Common myeloid progenitor, CD34-positive (primary cell): ENCODE measurements around the gene APOH.
A peak's percentile ranks its signal among the peaks of the same experiment; 100 is the strongest.

ENCODE experiments used
- CTCF ChIA-PET: fragments of 350-600 bp; sonication (Branson Sonifier 250); formaldehyde crosslinking; loops from one replicate; lab custom pipeline; 2021; ENCODE audit warnings: antibody characterized with exemption; lab: Charles Lee
- POLR2A ChIA-PET: fragments of 350-600 bp; sonication (Branson Sonifier 250); formaldehyde crosslinking; loops from one replicate; lab custom pipeline; 2021; ENCODE audit warnings: antibody characterized with exemption; lab: Charles Lee
- DNase-seq, 3 donors: peaks; one replicate each; pipeline versions ENCODE4 v3.0.0 to v3.0.0-alpha.2; 2013
- H3K27ac ChIP-seq, 2 experiments: 1 replicate in 1 of 2; 2 replicates in 1 of 2; pipeline ENCODE4 v1.7.0; 2013; ENCODE audit warnings: inconsistent platforms in 2 of 2, low read length in 2 of 2, mild to moderate bottlenecking in 2 of 2, low read depth in 1 of 2, moderate library complexity in 1 of 2; ENCODE audit not compliant: severe bottlenecking in 2 of 2, insufficient read depth in 1 of 2, poor library complexity in 1 of 2
- H3K27me3 ChIP-seq, 5 experiments: replicated peaks in 2 of 5; 1 replicate in 3 of 5; 2 replicates in 2 of 5; pipeline versions ENCODE4 v1.6.1 to v1.7.0; 2013; ENCODE audit warnings: low read length in 4 of 5, mild to moderate bottlenecking in 2 of 5, moderate library complexity in 2 of 5, inconsistent platforms in 1 of 5; ENCODE audit not compliant: insufficient read depth in 5 of 5, control insufficient read depth in 4 of 5
- H3K36me3 ChIP-seq, 4 experiments: 1 replicate in 2 of 4; 2 replicates in 2 of 4; pipeline versions ENCODE4 v1.6.1 to v1.7.0; 2013; ENCODE audit warnings: low read length in 3 of 4, control low read depth in 1 of 4, mild to moderate bottlenecking in 1 of 4; ENCODE audit not compliant: control insufficient read depth in 4 of 4, insufficient read depth in 4 of 4
- H3K4me1 ChIP-seq, 4 experiments: 1 replicate in 3 of 4; 2 replicates in 1 of 4; pipeline versions ENCODE4 v1.6.1 to v1.7.1; 2013; ENCODE audit warnings: low read length in 3 of 4, mild to moderate bottlenecking in 3 of 4, control low read depth in 1 of 4, inconsistent platforms in 1 of 4, moderate library complexity in 1 of 4; ENCODE audit not compliant: control insufficient read depth in 4 of 4, insufficient read depth in 4 of 4; ENCODE audit errors: control extremely low read depth in 1 of 4
- H3K4me3 ChIP-seq, 7 experiments: 1 replicate in 4 of 7; 2 replicates in 3 of 7; pipeline versions ENCODE4 v1.5.1 to v1.7.0; 2013; ENCODE audit warnings: mild to moderate bottlenecking in 7 of 7, low read length in 6 of 7, moderate library complexity in 6 of 7, inconsistent platforms in 2 of 7, low read depth in 2 of 7, control low read depth in 1 of 7; ENCODE audit not compliant: insufficient read depth in 4 of 7, control insufficient read depth in 1 of 7; ENCODE audit errors: extremely low read depth in 1 of 7
- H3K9me3 ChIP-seq, 5 experiments: 1 replicate in 4 of 5; 2 replicates in 1 of 5; pipeline versions ENCODE4 v1.6.1 to v1.7.1; 2013; ENCODE audit warnings: low read length in 4 of 5, mild to moderate bottlenecking in 2 of 5, inconsistent platforms in 1 of 5, low read depth in 1 of 5, moderate library complexity in 1 of 5; ENCODE audit not compliant: control insufficient read depth in 4 of 5, insufficient read depth in 2 of 5; ENCODE audit errors: control extremely low read depth in 1 of 5
- WGBS: methylation state at CpG from one replicate; pipeline ENCODE4 v1.1.5; 2013; ENCODE audit not compliant: insufficient coverage; 5-methylcytosine and 5-hydroxymethylcytosine counted together

Gene APOH

GRCh38 chr17:66171692-66172091 is 57.5 kb downstream of the APOH start:
- Histone ChIP-seq H3K4me1 (no peaks in the 10 kb centered on the region), H3K36me3 (peaks cover 0 to 2% (median 0%) of the 10 kb centered on the region in 4 experiments), H3K4me3 (no peak overlapping the region), H3K27ac (no peak overlapping the region), H3K9me3 (no peaks in the 10 kb centered on the region), H3K27me3 (no peaks in the 10 kb centered on the region)
- DNase-seq: no peak
- CTCF ChIA-PET: no interaction called here
- no CpG with 5 or more reads among the region's 3 CpGs for WGBS
- POLR2A ChIA-PET: no interaction called here

- ChIA-PET CTCF (interaction anchor here (0.7 kb wide), 1 partner anchor 695 kb away, joined by 3 read pairs; no protein-coding TSS in a partner anchor), POLR2A (no interaction called here)
- H3K9me3 ChIP-seq: no peaks in the 10 kb centered on the region
- no peaks in the 10 kb centered on the region for H3K27me3 ChIP-seq
- no peak overlapping the region for H3K27ac ChIP-seq
- no peak overlapping the region for H3K4me3 ChIP-seq
- no peaks in the 10 kb centered on the region for H3K4me1 ChIP-seq
- peaks cover 0 to 2% (median 0%) of the 10 kb centered on the region in 4 experiments for H3K36me3 ChIP-seq
- no peak for DNase-seq
Measured at GRCh38 chr17:66171172-66171571, 58.0 kb downstream of the APOH start.

GRCh38 chr17:66169839-66170238 is 59.4 kb downstream of the APOH start:
- CTCF ChIA-PET: interaction anchor here (1.3 kb wide), 1 partner anchor 938 kb away, joined by 3 read pairs; no protein-coding TSS in a partner anchor
- WGBS: 100% methylated on average over 2 of the region's 3 CpGs
- DNase-seq: no peak

GRCh38 chr17:66167189-66167815 is 61.9 kb downstream of the APOH start:
- ChIA-PET CTCF (interaction anchor here (4.8 to 5.2 kb wide), 2 partner anchors 873 to 935 kb away, joined by 23 to 45 read pairs; no protein-coding TSS in a partner anchor), POLR2A (no interaction called here)
- Histone ChIP-seq H3K4me3 (no peak overlapping the region), H3K27ac (no peak overlapping the region), H3K9me3 (no peaks in the 10 kb centered on the region), H3K36me3 (no peaks in the 10 kb centered on the region), H3K4me1 (no peaks in the 10 kb centered on the region), H3K27me3 (no peaks in the 10 kb centered on the region)
- no peak for DNase-seq
- 100% methylated on average over 2 of the region's 5 CpGs for WGBS

More at GRCh38 chr17:66169839-66170238, 59.4 kb downstream of the APOH start:
- H3K4me1 ChIP-seq: no peaks in the 10 kb centered on the region
- H3K4me3 ChIP-seq: no peak overlapping the region
- H3K36me3 ChIP-seq: peaks cover 0 to under 1% (median 0%) of the 10 kb centered on the region in 4 experiments
- no peak overlapping the region for H3K27ac ChIP-seq
- no peaks in the 10 kb centered on the region for H3K27me3 ChIP-seq
- POLR2A ChIA-PET: no interaction called here
- no peaks in the 10 kb centered on the region for H3K9me3 ChIP-seq

- H3K36me3 ChIP-seq: no peaks in the 10 kb centered on the region
- no peak overlapping the region for H3K4me3 ChIP-seq
- CTCF ChIA-PET: interaction anchor here (1.0 to 5.2 kb wide), 7 partner anchors 11 to 942 kb away, joined by 3 to 45 read pairs (median 4); no protein-coding TSS in a partner anchor
- no peaks in the 10 kb centered on the region for H3K27me3 ChIP-seq
- H3K4me1 ChIP-seq: no peaks in the 10 kb centered on the region
- H3K27ac ChIP-seq: no peak overlapping the region
- H3K9me3 ChIP-seq: no peaks in the 10 kb centered on the region
- peak; percentile 54 to 71 (median 59) for DNase-seq
- POLR2A ChIA-PET: no interaction called here
Measured at GRCh38 chr17:66165537-66166123, 63.6 kb downstream of the APOH start.
